Skeletal muscle satellite cell (primary cell): ENCODE results near the gene DIAPH3.

ENCODE experiments used
- H3K27me3 ChIP-seq: 2 replicates; pipeline ENCODE4 v1.7.0; 2013; ENCODE audit warnings: low read length; ENCODE audit not compliant: control insufficient read depth, insufficient read depth
- H3K36me3 ChIP-seq: 2 replicates; pipeline ENCODE4 v1.7.0; 2013; ENCODE audit warnings: mild to moderate bottlenecking, control low read depth, low read length; ENCODE audit not compliant: insufficient read depth
- H3K4me1 ChIP-seq: 2 replicates; pipeline ENCODE4 v1.7.0; 2013; ENCODE audit warnings: low read length; ENCODE audit not compliant: control insufficient read depth, insufficient read depth
- H3K4me2 ChIP-seq: 2 replicates; pipeline ENCODE4 v1.7.0; 2013; ENCODE audit warnings: mild to moderate bottlenecking, low read length
- H3K4me3 ChIP-seq: 2 replicates; pipeline ENCODE4 v1.7.0; 2013; ENCODE audit warnings: low read length
- H3K9ac ChIP-seq: 2 replicates; pipeline ENCODE4 v1.7.0; 2013; ENCODE audit warnings: mild to moderate bottlenecking, low read depth, low read length, moderate library complexity
- H3K9me3 ChIP-seq: replicated peaks from 2 replicates; pipeline ENCODE4 v1.7.0; 2013; ENCODE audit warnings: mild to moderate bottlenecking, control low read depth, low read length

Gene DIAPH3

GRCh38 chr13:59976856-59977255, 186.9 kb downstream of the DIAPH3 start:
- no peaks in the 10 kb centered on the region for H3K27me3 ChIP-seq
- H3K4me3 ChIP-seq = no peak overlapping the region
- H3K36me3 ChIP-seq = no peaks in the 10 kb centered on the region
- no peak overlapping the region for H3K9ac ChIP-seq
- H3K4me1 ChIP-seq = no peaks in the 10 kb centered on the region
- H3K9me3 ChIP-seq = no peaks in the 10 kb centered on the region
- no peak overlapping the region for H3K4me2 ChIP-seq

DNA sequence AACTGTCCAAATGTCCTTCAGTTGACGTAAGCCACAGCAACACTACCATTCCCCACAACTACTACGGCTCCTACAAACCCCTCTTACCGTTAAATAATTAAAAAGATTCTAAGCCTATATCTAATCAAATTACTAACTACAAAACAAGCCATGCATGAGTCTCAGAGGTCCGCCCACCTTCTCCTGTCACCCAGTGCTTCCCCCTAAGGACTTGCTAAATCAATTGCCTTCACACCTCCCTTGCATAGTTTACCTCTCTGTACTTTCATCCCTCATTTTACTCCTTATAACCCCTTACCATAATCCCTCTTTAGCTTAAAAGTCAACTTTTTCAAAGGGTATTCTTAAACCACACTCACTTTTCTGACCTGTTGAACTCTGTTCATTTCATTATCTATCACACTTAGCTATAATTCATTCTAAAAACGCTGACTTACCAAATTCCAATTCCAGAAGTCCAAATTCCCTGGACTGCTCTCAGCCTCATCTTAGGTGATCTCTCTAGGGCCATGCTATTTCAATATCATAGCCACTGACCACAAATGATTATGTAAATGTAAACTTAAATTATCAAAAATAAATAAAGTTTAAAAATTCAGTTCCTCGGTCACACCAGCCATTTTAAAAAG, 187.8 kb downstream of the DIAPH3 start:
- no peak overlapping the region for H3K4me3 ChIP-seq
- no peak overlapping the region for H3K4me2 ChIP-seq
- no peaks in the 10 kb centered on the region for H3K4me1 ChIP-seq
- no peak overlapping the region for H3K9ac ChIP-seq
- no peaks in the 10 kb centered on the region for H3K36me3 ChIP-seq
- no peaks in the 10 kb centered on the region for H3K9me3 ChIP-seq
- no peaks in the 10 kb centered on the region for H3K27me3 ChIP-seq

DNA sequence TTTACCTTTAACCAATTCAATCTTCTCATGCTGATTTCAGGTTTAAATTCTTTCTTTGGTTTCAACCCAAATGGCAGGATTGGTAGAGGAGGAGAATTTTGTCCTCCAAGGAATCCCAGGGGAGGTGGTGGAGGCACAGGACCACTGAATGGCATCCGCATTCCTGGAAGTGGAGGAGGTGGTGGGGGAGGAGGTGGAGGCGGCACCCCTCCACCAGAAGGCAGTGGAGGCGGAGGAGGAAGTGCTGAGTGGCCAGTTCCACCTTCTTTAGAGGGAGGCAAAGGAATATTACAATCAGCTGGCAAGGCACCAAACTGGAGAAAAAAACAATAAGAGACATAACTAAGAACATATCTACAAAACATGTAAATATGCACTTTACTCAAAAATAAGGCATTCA, 192.9 kb downstream of the DIAPH3 start:
- no peak overlapping the region for H3K4me2 ChIP-seq
- no peak overlapping the region for H3K4me3 ChIP-seq
- no peaks in the 10 kb centered on the region for H3K4me1 ChIP-seq
- no peaks in the 10 kb centered on the region for H3K36me3 ChIP-seq
- H3K9me3 ChIP-seq = no peaks in the 10 kb centered on the region
- no peak overlapping the region for H3K9ac ChIP-seq
- no peaks in the 10 kb centered on the region for H3K27me3 ChIP-seq

- Histone ChIP-seq H3K4me1 (no peaks in the 10 kb centered on the region), H3K9ac (no peak overlapping the region), H3K9me3 (no peaks in the 10 kb centered on the region), H3K4me2 (no peak overlapping the region), H3K36me3 (no peaks in the 10 kb centered on the region), H3K27me3 (no peaks in the 10 kb centered on the region), H3K4me3 (no peak overlapping the region)
Measured at GRCh38 chr13:59963827-59964226, 199.9 kb downstream of the DIAPH3 start.

DNA sequence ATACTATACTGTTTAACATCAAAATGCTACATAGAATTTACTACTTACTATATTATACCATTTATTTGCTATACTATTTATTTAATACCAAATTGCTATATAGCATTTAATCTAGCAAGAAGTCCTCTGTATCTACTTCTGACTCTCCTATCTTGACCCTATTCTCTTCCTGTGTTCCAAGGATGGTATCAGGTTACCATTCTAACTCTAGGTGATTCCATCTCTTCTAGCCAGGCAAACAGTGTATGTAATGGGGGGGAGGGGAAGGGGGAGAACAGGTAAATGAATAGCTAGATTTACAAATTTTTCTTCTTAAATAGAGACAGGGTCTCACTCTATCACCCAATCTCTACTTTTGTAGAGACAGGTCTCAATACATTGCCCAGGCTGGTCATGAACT, 200.3 kb downstream of the DIAPH3 start:
- Histone ChIP-seq H3K9me3 (no peaks in the 10 kb centered on the region), H3K4me3 (no peak overlapping the region), H3K9ac (no peak overlapping the region), H3K27me3 (no peaks in the 10 kb centered on the region), H3K4me1 (no peaks in the 10 kb centered on the region), H3K4me2 (no peak overlapping the region), H3K36me3 (no peaks in the 10 kb centered on the region)

DNA sequence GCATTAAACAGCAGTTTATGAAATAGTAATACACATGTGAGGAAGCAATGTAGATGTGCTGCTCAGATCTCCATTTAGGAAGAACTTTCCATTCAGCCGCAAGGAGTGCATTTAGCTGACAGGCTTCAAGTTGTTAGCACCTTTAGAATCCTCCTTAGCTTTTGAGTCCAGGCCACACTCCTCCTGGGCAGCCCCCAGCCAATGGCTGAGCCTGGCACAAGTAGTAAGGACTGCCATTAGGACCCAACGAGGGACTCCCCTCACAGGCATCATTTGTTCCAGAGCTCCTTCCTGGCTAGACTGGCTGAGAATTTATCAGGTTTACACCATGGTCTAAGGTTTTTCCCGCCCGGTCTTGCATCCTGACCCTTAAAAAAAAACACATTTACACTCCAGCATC, 201.4 kb downstream of the DIAPH3 start:
- Histone ChIP-seq H3K4me3 (no peak overlapping the region), H3K9me3 (no peaks in the 10 kb centered on the region), H3K4me2 (no peak overlapping the region), H3K36me3 (no peaks in the 10 kb centered on the region), H3K9ac (no peak overlapping the region), H3K27me3 (no peaks in the 10 kb centered on the region), H3K4me1 (no peaks in the 10 kb centered on the region)

DNA sequence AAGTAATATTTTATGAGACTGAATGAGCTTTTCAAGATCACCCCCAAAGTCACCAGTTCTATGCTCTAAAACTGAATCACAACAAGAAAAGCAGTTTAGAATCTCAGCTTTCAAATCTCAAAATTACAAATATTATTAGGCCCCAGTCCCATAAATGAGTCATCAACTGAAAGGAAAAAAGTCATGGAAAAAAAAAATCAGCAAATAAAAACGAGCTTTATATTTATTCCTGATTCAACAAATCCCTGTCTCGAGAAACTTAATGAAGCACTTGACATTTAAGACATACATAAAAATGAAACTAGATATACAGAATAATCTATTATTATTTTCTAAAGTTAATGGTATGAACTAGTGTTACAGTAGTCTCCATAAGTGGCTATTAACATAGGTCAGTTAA, 203.0 kb downstream of the DIAPH3 start:
- H3K4me3 ChIP-seq = no peak overlapping the region
- H3K36me3 ChIP-seq = no peaks in the 10 kb centered on the region
- H3K9me3 ChIP-seq = no peaks in the 10 kb centered on the region
- no peak overlapping the region for H3K9ac ChIP-seq
- no peaks in the 10 kb centered on the region for H3K27me3 ChIP-seq
- no peak overlapping the region for H3K4me2 ChIP-seq
- no peaks in the 10 kb centered on the region for H3K4me1 ChIP-seq

GRCh38 chr13:59957438-59957837, 206.3 kb downstream of the DIAPH3 start:
- H3K4me3 ChIP-seq = no peak overlapping the region
- H3K9ac ChIP-seq = no peak overlapping the region
- H3K4me2 ChIP-seq = no peak overlapping the region
- H3K36me3 ChIP-seq = no peaks in the 10 kb centered on the region
- no peaks in the 10 kb centered on the region for H3K9me3 ChIP-seq
- no peaks in the 10 kb centered on the region for H3K4me1 ChIP-seq
- H3K27me3 ChIP-seq = no peaks in the 10 kb centered on the region

DNA sequence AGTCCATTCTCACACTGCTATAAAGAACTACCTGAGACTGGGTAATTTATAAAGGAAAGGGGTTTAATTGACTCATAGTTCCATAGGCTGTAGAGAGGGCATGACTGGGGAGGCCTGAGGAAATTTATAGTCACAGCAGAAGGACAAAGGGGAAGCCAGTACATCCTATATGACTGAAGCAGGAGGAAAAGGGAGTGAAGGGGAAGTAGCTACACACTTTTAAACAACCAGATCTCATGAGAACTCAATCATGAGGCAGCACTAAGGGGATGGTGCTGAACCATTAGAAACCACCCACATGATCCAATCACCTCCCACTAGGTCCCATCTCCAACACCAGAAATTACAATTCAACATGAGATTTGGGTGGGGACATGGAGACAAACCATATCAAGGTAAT, 209.1 kb downstream of the DIAPH3 start:
- no peaks in the 10 kb centered on the region for H3K36me3 ChIP-seq
- no peaks in the 10 kb centered on the region for H3K9me3 ChIP-seq
- no peaks in the 10 kb centered on the region for H3K4me1 ChIP-seq
- H3K9ac ChIP-seq = no peak overlapping the region
- no peak overlapping the region for H3K4me3 ChIP-seq
- no peaks in the 10 kb centered on the region for H3K27me3 ChIP-seq
- H3K4me2 ChIP-seq = no peak overlapping the region

- H3K36me3 ChIP-seq = no peaks in the 10 kb centered on the region
- H3K9ac ChIP-seq = no peak overlapping the region
- no peaks in the 10 kb centered on the region for H3K4me1 ChIP-seq
- no peaks in the 10 kb centered on the region for H3K9me3 ChIP-seq
- H3K27me3 ChIP-seq = no peaks in the 10 kb centered on the region
- no peak overlapping the region for H3K4me3 ChIP-seq
- H3K4me2 ChIP-seq = no peak overlapping the region
Measured at GRCh38 chr13:59951011-59951410, 212.7 kb downstream of the DIAPH3 start.

- no peaks in the 10 kb centered on the region for H3K4me1 ChIP-seq
- H3K4me2 ChIP-seq = no peak overlapping the region
- no peak overlapping the region for H3K9ac ChIP-seq
- no peaks in the 10 kb centered on the region for H3K9me3 ChIP-seq
- H3K36me3 ChIP-seq = no peaks in the 10 kb centered on the region
- no peaks in the 10 kb centered on the region for H3K27me3 ChIP-seq
- no peak overlapping the region for H3K4me3 ChIP-seq
Measured at GRCh38 chr13:59950266-59950665, 213.5 kb downstream of the DIAPH3 start.

GRCh38 chr13:59948686-59949085, 215.0 kb downstream of the DIAPH3 start:
- H3K4me3 ChIP-seq = no peak overlapping the region
- H3K4me1 ChIP-seq = no peaks in the 10 kb centered on the region
- H3K36me3 ChIP-seq = no peaks in the 10 kb centered on the region
- no peak overlapping the region for H3K4me2 ChIP-seq
- H3K9ac ChIP-seq = no peak overlapping the region
- H3K27me3 ChIP-seq = no peaks in the 10 kb centered on the region
- no peaks in the 10 kb centered on the region for H3K9me3 ChIP-seq
